ENCODE measurements around the gene UGT1A8.
"Not testable (repeated sequence)": the region's sequence is repeated elsewhere in the genome, so short reads cannot be mapped to it uniquely, and the experiment has no call there.

Gene UGT1A8

DNA sequence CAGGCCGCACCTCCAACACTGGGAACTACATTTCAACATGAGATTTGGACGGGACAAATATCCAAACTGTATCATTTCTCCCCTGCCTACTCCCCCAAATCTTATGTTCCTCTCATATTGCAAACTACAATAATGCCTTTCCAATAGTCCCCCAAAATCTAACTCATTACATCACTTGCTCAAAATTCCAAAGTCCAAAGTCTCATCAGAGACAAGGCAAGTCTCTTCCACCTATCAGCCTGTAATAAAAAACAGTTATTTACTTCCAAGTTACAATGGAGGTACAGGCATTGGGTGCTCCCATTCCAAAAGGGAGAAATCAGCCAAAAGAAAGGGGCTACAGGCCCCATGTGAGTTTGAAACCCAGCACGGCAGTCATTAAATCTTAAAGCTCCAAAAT, 12.6 kb upstream of the UGT1A8 start:
- TF ChIP-seq FOXM1 (IDR thresholded peaks at IDR 0.05; ENCODE audit: borderline replicate concordance) (no peak), HDGF (IDR thresholded peaks at IDR 0.05; ENCODE audit: borderline replicate concordance) (no peak), SUZ12 (IDR thresholded peaks at IDR 0.05) (no peak), ELF4 (IDR thresholded peaks at IDR 0.05) (no peak), NFRKB (IDR thresholded peaks at IDR 0.05) (no peak), ARNT (IDR thresholded peaks at IDR 0.05) (no peak), L3MBTL2 (conservative IDR thresholded peaks at IDR 0.05) (no peak), BHLHE40 (IDR thresholded peaks at IDR 0.05; ENCODE audit: borderline replicate concordance) (no peak), ZNF384 (IDR thresholded peaks at IDR 0.05) (no peak), FOXK2 (IDR thresholded peaks at IDR 0.05) (no peak), CTBP1 (IDR thresholded peaks at IDR 0.05; ENCODE audit: borderline replicate concordance) (no peak), SP1 (IDR thresholded peaks at IDR 0.05) (no peak), LEF1 (IDR thresholded peaks at IDR 0.05; ENCODE audit: borderline replicate concordance) (no peak)
- TF ChIP-seq, protein P1, sequence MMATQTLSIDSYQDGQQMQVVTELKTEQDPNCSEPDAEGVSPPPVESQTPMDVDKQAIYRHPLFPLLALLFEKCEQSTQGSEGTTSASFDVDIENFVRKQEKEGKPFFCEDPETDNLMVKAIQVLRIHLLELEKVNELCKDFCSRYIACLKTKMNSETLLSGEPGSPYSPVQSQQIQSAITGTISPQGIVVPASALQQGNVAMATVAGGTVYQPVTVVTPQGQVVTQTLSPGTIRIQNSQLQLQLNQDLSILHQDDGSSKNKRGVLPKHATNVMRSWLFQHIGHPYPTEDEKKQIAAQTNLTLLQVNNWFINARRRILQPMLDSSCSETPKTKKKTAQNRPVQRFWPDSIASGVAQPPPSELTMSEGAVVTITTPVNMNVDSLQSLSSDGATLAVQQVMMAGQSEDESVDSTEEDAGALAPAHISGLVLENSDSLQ (IDR thresholded peaks at IDR 0.05) = no peak
- ChIA-PET POLR2A (no interaction called here), CTCF (no interaction called here)

DNA sequence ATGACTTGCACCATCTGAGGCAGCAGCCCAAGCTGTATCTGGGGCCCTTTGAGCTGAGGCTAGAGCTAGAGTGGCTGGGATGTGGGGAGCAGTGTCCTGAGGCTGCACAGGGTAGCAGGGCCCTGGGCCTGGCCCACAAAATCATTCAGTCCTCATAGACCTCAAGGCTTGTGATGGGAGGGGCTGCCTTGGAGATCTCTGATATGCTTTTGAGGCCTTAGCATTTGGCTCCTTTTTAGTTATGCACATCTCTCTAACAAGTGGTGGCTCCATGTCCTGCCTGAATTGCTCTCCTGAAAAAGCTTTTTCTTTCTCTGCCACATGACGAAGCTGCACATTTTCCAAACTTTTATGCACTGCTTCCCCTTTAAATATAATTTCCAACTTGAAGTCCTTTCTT, 11.8 kb upstream of the UGT1A8 start:
- DNase-seq (ENCODE audit: extremely low spot score) = no peak
- ChIA-PET CTCF (no interaction called here), POLR2A (no interaction called here)
- TF ChIP-seq CTBP1 (IDR thresholded peaks at IDR 0.05; ENCODE audit: borderline replicate concordance) = no peak
- no peak for TF ChIP-seq L3MBTL2 (conservative IDR thresholded peaks at IDR 0.05)
- no peak for TF ChIP-seq BHLHE40 (IDR thresholded peaks at IDR 0.05; ENCODE audit: borderline replicate concordance)
- TF ChIP-seq NFRKB (IDR thresholded peaks at IDR 0.05) = no peak
- TF ChIP-seq SP1 (IDR thresholded peaks at IDR 0.05) = no peak
- TF ChIP-seq HDGF (IDR thresholded peaks at IDR 0.05; ENCODE audit: borderline replicate concordance) = no peak
- TF ChIP-seq, protein P1 (IDR thresholded peaks at IDR 0.05) = no peak
- no peak for TF ChIP-seq LEF1 (IDR thresholded peaks at IDR 0.05; ENCODE audit: borderline replicate concordance)
- TF ChIP-seq FOXK2 (IDR thresholded peaks at IDR 0.05) = no peak
- TF ChIP-seq TARDBP (IDR thresholded peaks at IDR 0.05) = no peak
- no peak for TF ChIP-seq ARNT (IDR thresholded peaks at IDR 0.05)
- TF ChIP-seq FOXA1 (IDR thresholded peaks at IDR 0.05) = no peak
- TF ChIP-seq ZNF384 (IDR thresholded peaks at IDR 0.05) = no peak
- TF ChIP-seq ELF4 (IDR thresholded peaks at IDR 0.05) = no peak
- TF ChIP-seq SUZ12 (IDR thresholded peaks at IDR 0.05) = no peak
- no peak for TF ChIP-seq FOXM1 (IDR thresholded peaks at IDR 0.05; ENCODE audit: borderline replicate concordance)

More for the DNA sequence above, 12.6 kb upstream of the UGT1A8 start:
- DNase-seq (ENCODE audit: extremely low spot score) = no peak

DNA sequence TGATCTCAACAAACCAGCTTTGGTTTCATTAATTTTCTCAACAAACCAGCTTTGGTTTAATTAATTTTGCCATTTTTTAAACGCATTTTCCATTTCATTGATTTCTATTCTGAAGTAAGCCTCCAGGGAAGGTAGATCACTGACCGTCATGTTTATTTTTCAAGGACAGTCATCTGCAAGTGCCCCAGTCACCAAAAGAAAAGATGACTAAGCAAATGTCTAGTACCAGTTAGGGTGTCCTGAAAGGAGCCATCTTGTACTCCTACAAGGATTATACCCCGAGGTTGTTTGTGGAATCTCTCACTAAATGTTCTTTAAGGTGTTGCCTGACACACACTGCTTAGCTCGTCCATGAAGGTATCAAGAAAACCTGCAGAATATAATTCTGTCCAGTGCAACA, 6.1 kb upstream of the UGT1A8 start:
- TF ChIP-seq LEF1 (IDR thresholded peaks at IDR 0.05; ENCODE audit: borderline replicate concordance) (no peak), ARNT (IDR thresholded peaks at IDR 0.05) (no peak), FOXM1 (IDR thresholded peaks at IDR 0.05; ENCODE audit: borderline replicate concordance) (no peak), SP1 (IDR thresholded peaks at IDR 0.05) (no peak), SUZ12 (IDR thresholded peaks at IDR 0.05) (no peak), TARDBP (IDR thresholded peaks at IDR 0.05) (no peak), FOXK2 (IDR thresholded peaks at IDR 0.05) (no peak), ELF4 (IDR thresholded peaks at IDR 0.05) (no peak), HDGF (IDR thresholded peaks at IDR 0.05; ENCODE audit: borderline replicate concordance) (no peak), FOXA1 (IDR thresholded peaks at IDR 0.05) (no peak), L3MBTL2 (conservative IDR thresholded peaks at IDR 0.05) (no peak), ZNF384 (IDR thresholded peaks at IDR 0.05) (no peak), CTBP1 (IDR thresholded peaks at IDR 0.05; ENCODE audit: borderline replicate concordance) (no peak), BHLHE40 (IDR thresholded peaks at IDR 0.05; ENCODE audit: borderline replicate concordance) (no peak), NFRKB (IDR thresholded peaks at IDR 0.05) (no peak)
- TF ChIP-seq, protein P1 (IDR thresholded peaks at IDR 0.05) = no peak

DNA sequence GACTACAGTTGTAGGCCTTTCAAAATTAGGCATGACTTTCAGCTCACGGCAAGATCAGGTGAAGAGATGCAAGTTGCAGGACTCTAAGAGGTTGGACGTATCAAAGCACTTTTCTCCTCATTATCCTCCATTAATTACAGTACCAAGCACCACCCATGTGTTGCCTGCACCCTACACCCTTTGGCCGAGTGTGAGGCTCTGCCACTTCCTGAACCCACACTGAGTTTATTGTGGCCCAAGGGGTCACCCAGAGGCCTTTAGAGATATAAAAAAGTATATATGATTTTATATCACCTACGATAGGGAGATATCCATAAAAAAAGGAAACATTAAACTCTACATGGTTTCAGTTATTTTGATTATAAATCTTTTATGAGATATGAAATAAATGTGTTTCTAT, 2.8 kb downstream of the UGT1A8 start:
- CTCF ChIA-PET = no interaction called here
- no peak for DNase-seq (ENCODE audit: extremely low spot score)
- TF ChIP-seq HDGF (IDR thresholded peaks at IDR 0.05; ENCODE audit: borderline replicate concordance) (no peak), ARNT (IDR thresholded peaks at IDR 0.05) (no peak), NFRKB (IDR thresholded peaks at IDR 0.05) (no peak), LEF1 (IDR thresholded peaks at IDR 0.05; ENCODE audit: borderline replicate concordance) (no peak), ELF4 (IDR thresholded peaks at IDR 0.05) (no peak), TARDBP (IDR thresholded peaks at IDR 0.05) (no peak), L3MBTL2 (conservative IDR thresholded peaks at IDR 0.05) (no peak), ZNF384 (IDR thresholded peaks at IDR 0.05) (no peak), FOXA1 (IDR thresholded peaks at IDR 0.05) (no peak), CTBP1 (IDR thresholded peaks at IDR 0.05; ENCODE audit: borderline replicate concordance) (no peak), SUZ12 (IDR thresholded peaks at IDR 0.05) (no peak), FOXM1 (IDR thresholded peaks at IDR 0.05; ENCODE audit: borderline replicate concordance) (no peak), BHLHE40 (IDR thresholded peaks at IDR 0.05; ENCODE audit: borderline replicate concordance) (no peak), FOXK2 (IDR thresholded peaks at IDR 0.05) (no peak), SP1 (IDR thresholded peaks at IDR 0.05) (no peak)
- TF ChIP-seq, protein P1 (IDR thresholded peaks at IDR 0.05) = no peak
- POLR2A ChIA-PET = no interaction called here

More for the DNA sequence above, 6.1 kb upstream of the UGT1A8 start:
- ChIA-PET CTCF (no interaction called here), POLR2A (no interaction called here)
- no peak for DNase-seq (ENCODE audit: extremely low spot score)

DNA sequence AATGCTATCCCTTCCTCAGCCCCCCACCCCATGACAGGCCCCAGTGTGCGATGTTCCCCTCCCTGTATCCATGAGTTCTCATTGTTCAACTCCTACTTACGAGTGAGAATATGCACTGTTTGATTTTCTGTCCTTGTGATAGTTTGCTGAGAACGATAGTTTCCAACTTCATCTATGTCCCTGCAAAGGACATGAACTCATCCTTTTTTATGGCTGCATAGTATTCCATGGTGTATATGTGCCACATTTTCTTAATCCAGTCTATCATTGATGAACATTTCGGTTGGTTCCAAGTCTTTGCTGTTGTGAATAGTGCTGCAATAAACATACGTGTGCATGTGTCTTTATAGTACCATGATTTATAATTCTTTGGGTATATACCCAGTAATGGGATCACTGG, 4.4 kb downstream of the UGT1A8 start:
- CTCF ChIA-PET; POLR2A ChIA-PET; DNase-seq (ENCODE audit: extremely low spot score): not testable (repeated sequence)
